Measurements from ENCODE around the gene SLC52A1.
"Not testable (repeated sequence)": the region's sequence is repeated elsewhere in the genome, so short reads cannot be mapped to it uniquely, and the experiment has no call there.

The SLC52A1 gene

DNA sequence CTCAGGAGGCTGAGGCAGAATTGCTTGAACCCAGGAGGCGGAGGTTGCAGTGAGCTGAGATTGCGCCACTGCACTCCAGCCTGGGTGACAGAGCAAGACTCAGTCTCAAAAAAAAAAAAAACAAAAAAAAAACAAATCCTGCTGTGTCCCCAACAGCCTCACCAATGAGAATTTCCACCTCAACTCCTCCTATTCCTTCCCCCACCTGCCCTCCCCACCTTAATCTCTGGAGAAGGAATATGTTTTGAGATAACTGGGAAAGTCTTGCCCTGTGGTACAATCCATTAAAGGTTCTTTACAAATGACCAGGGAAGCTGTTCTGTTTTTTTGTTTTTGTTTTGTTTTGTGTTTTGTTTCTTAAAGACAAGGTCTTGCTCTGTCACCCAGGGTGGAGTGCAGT is 5.1 kb downstream of the SLC52A1 start:
- not testable (repeated sequence) for DNase-seq

DNA sequence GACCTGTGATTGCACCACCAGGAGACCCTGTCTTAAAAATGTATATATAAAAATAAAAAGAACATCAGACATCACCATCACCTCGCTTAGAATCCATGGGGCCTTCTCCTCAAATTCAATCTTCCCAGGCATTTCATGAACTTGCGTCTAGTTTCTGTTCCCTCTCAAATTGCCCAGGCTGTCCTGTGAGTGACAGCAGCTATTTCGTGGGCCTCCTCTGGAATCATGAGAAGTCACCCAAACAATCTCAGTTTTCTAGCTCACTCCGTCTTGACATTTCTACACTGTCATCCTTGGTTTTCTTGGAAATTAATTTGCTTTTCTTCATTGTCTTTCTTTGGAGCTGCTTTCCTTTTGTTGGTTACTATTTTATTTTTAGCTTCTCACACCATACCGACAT is 7.3 kb downstream of the SLC52A1 start:
- DNase-seq = no peak

DNA sequence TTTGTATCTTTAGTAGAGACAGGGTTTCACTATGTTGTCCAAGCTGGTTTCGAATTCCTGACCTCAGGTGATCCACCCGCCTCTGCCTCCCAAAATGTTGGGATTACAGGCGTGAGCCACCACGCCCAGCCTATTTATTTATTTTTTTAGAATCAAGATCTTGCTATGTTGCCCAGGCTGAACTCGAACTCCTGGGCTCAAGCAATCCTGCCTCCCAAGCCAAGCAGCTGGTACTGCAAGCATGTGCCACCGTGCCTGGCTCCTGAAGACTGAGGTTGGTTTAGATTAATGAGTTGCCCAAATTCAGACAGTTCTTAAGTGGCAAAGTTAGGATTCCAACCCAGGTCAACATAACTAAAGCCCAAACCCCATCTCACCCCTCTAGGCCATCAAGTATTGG is 7.9 kb downstream of the SLC52A1 start:
- no peak for DNase-seq

GRCh38 chr17:5024604-5025003 is 10.6 kb downstream of the SLC52A1 start:
- DNase-seq = no peak

DNA sequence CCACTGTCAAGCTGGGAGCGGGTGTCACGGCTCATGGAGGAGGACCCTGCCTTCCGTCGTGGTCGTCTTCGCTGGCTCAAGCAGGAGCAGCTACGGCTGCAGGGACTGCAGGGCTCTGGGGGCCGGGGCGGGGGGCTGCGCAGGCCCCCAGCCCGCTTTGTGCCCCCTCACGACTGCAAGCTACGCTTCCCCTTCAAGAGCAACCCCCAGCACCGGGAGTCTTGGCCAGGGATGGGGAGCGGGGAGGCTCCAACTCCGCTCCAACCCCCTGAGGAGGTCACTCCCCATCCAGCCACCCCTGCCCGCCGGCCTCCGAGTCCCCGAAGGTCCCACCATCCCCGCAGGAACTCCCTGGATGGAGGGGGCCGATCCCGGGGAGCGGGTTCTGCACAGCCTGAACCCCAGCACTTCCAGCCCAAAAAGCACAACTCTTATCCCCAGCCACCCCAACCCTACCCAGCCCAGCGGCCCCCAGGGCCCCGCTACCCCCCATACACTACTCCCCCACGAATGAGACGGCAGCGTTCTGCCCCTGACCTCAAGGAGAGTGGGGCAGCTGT is 11.6 kb downstream of the SLC52A1 start:
- DNase-seq = no peak

DNA sequence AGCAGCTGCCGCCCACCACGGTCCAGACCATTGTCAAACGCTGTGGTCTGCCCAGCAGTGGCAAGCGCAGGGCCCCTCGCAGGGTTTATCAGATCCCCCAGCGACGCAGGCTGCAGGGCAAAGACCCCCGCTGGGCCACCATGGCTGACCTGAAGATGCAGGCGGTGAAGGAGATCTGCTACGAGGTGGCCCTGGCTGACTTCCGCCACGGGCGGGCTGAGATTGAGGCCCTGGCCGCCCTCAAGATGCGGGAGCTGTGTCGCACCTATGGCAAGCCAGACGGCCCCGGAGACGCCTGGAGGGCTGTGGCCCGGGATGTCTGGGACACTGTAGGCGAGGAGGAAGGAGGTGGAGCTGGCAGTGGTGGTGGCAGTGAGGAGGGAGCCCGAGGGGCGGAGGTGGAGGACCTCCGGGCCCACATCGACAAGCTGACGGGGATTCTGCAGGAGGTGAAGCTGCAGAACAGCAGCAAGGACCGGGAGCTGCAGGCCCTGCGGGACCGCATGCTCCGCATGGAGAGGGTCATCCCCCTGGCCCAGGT is 13.0 kb downstream of the SLC52A1 start:
- no peak for DNase-seq

DNA sequence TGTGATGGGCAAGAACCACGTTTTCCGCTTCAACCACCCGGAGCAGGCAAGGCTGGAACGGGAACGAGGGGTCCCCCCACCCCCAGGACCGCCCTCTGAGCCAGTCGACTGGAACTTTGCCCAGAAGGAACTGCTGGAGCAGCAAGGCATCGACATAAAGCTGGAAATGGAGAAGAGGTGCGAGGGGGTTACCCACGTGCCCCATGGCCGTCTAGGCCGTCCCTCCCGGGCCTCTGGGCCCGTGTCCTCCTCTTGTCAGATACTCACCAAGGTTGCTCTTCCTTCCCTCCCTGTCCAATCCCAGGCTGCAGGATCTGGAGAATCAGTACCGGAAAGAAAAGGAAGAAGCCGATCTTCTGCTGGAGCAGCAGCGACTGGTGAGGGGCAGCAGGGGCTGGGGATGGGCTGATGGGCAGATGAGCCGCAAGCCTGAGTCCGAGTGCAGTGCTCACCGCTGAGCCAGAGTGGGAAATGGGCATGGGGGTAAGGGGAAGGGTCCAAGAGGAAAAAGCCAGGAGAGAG is 14.7 kb downstream of the SLC52A1 start:
- DNase-seq = no peak

DNA sequence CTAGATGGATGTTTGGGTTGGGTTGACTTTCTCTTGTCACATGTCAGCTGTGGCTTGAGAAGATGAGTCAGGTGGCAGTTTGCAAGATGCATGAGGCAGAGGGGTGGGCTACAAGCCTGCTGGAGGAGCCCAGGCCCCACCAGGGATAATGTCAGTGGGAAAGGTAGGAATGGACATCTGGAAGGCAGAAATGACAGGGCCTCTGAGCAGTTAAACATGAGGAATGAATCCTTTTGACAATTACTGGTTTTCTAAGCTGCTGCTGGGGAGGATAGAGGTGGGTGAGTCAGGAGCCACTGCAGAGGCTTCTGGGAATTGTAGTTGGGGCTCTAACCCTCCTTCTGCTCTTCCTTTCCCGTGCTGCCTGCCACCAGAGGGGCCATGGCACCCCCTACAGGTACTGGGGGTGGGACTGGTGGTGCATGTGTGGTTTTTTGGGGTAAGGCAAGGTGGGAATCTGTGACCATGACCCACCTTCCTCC is 15.7 kb downstream of the SLC52A1 start:
- DNase-seq = no peak

- DNase-seq = no peak
Observed at GRCh38 chr17:5014357-5014756, 20.9 kb downstream of the SLC52A1 start.

- DNase-seq = no peak
Observed at GRCh38 chr17:5011928-5012327, 23.3 kb downstream of the SLC52A1 start.

DNA sequence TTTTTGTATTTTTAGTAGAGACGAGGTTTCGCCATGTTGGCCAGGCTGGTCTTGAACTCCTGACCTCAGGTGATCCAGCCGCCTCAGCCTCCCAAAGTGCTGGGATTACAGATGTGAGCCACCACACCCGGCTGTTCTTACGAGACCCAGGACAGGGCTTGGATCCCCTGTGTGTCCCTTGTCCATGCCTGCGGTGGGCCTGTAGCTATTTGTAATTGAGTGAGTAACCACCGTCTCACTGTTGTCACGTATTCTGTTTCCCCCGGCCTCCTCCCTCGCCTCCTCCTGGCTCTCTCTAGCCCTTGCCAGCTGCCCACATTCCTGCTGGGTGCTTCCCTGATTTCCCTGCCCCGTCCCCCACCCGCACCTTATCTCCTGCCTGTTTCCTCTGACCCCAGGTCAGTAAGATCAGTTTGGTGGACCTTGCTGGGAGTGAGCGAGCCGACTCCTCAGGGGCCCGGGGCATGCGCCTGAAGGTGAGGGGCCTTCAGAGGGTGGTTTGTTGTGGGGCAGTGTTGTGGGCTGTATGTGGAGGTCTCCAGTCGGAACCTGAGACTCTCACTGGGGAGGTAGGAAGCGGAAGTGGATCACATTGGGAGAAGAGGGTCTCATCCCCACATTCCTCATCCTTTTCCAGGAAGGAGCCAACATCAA is 31.9 kb downstream of the SLC52A1 start:
- no peak for DNase-seq

DNA sequence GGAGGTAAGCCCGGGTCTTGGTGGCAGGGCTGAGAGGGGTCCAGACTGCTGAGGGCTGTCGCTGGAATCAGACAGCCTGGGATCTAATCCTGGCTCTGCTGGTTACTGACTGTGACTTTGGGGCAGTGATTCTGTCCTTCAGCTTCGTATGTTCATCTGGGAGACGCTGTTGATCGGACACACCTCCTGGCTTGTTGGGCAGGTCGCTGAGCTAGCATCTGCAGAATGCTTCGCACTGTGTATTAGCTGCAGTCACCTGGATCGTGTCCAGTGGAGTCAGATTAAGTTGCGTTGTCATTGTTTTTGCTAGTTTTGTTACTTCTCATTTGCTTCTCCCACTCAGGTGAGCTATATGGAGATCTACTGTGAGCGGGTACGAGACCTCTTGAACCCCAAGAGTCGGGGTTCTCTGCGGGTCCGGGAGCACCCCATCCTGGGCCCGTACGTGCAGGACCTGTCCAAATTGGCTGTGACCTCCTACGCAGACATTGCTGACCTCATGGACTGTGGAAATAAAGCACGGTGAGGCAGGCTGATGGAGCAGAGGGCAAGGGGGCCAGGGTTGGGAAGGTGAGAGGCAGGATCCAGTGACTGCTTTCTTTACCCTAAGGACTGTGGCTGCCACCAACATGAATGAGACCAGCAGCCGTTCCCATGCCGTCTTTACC is 33.0 kb downstream of the SLC52A1 start:
- no peak for DNase-seq

- DNase-seq = no peak
Observed at GRCh38 chr17:5000237-5000639, 35.0 kb downstream of the SLC52A1 start.

DNA sequence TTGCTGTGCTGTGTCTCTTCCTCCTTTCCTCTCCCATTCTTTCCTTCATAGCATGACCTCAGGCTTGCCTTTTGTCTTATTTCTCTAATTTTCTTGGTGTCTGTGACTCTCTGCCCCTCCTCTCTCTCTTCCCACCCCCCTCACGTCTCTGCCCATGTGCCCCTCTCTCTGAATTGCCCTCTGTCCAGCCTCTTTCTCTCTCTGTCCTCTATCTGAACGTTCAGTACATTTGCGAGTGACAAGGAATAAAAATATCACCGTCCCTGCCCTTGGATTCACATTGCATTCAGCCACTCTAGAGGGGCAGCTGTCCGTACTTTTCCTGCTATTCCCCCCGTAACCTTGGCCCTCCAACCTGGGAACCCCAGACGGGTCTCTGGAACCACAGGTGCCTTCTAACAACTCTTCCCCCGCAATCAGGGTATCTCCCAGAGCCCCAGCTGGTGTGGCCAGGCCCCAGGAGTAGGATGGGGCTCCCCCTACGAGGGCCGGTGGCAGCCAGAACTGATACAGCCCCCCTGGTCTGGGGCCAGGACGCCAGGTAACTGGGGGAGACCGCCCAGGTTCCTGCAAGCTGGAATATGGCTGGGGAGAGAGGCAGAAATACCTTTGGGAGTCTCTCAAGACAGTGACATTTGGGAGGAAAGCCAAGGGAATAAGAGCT is 35.7 kb downstream of the SLC52A1 start:
- no peak for DNase-seq

DNA sequence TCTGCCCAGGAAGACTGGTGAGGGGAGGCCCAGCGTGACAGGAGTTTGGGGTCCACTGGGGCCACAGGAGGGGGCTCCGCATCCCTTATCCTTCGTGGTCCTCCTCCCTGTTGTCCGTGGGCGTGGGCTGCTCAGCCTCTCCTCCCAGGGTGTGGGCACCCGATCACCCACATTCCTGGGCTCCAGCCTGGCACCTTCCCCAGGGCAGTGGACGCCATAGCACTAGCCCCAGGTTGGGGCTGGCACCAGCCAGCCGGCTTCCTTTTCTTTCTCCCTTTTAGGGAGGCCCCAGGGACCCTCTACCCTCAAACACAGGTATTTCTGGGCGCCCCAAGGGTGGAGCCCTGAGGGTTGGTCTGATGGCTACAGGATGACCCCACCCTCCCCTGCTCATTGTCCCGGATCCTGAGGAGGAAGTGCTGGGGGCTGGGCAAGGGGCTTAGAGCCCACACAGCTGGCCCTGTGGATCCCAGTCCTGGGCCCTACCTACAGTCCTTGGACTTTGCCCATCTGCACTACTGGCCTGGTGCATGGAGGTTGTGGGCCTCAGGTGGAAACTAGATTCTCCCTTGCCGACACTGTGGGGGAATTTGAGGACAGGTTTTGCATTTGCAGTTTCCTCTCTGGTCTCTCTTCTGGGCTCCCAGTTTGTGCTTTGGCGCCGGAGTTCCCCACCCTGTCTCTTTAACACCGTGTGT is 36.3 kb downstream of the SLC52A1 start:
- DNase-seq = no peak

- DNase-seq = peak; percentile 23
Observed at GRCh38 chr17:4998027-4998731, 37.0 kb downstream of the SLC52A1 start.

GRCh38 chr17:4997302-4998026 is 37.8 kb downstream of the SLC52A1 start, which contains the start of the genes INCA1 and KIF1C:
Gene INCA1 (minus strand): TSS chr17:4997522. CDS start chr17:4994437, 3,085 bp downstream.
Gene KIF1C (plus strand): TSS chr17:4997950. CDS start chr17:5000247, 2,297 bp downstream.
- peak; percentile 85 for DNase-seq

- no peak for DNase-seq
Observed at GRCh38 chr17:4994081-4994595, 41.1 kb downstream of the SLC52A1 start.

- no peak for DNase-seq
Observed at GRCh38 chr17:4987767-4988567, 47.3 kb downstream of the SLC52A1 start.

Measured in effector CD4-positive, alpha-beta T cell (primary cell).